Endodermal cell (in vitro differentiated cells): Measurements from ENCODE around the gene NHEJ1. TPM values are rescaled to one million over a fixed set of nuclear protein-coding genes. Genes with fewer than 3 reads are reported as not detected.
A peak's percentile ranks its signal among the peaks of the same experiment; 100 is the strongest.

Source experiments
- DNase-seq: peaks from one replicate; pipeline ENCODE4 v3.0.0-alpha.2; 2017
- H3K27ac ChIP-seq: 2 replicates; pipeline ENCODE4 v1.5.1; 2013; ENCODE audit warnings: mild to moderate bottlenecking, low read depth, low read length, moderate library complexity
- H3K27me3 ChIP-seq: 2 replicates; pipeline ENCODE4 v1.6.1; 2013; ENCODE audit warnings: mild to moderate bottlenecking, low read length, moderate library complexity; ENCODE audit not compliant: insufficient read depth, control insufficient read depth, poor library complexity, severe bottlenecking
- H3K36me3 ChIP-seq: 2 replicates; pipeline ENCODE4 v1.7.0; 2013; ENCODE audit warnings: mild to moderate bottlenecking, low read length, moderate library complexity; ENCODE audit not compliant: control insufficient read depth, insufficient read depth
- H3K4me1 ChIP-seq: one replicate; pipeline ENCODE4 v1.7.0; 2013; ENCODE audit warnings: low read length; ENCODE audit not compliant: control insufficient read depth, insufficient read depth
- H3K4me3 ChIP-seq: 2 replicates; pipeline ENCODE4 v1.5.1; 2013; ENCODE audit warnings: mild to moderate bottlenecking, low read length, moderate library complexity
- H3K9ac ChIP-seq: 2 replicates; pipeline ENCODE4 v1.6.1; 2013; ENCODE audit warnings: mild to moderate bottlenecking, low read length, moderate library complexity; ENCODE audit not compliant: poor library complexity, severe bottlenecking; ENCODE audit errors: extremely low read depth
- H3K9me3 ChIP-seq: 2 replicates; pipeline ENCODE4 v1.6.1; 2013; ENCODE audit warnings: mild to moderate bottlenecking, low read length, moderate library complexity; ENCODE audit not compliant: control insufficient read depth
- H3K27ac Mint-ChIP-seq: 2 replicates; pipeline ENCODE4 v1.8.0; 2020; ENCODE audit warnings: mixed read lengths
- H3K27me3 Mint-ChIP-seq: 2 replicates; pipeline ENCODE4 v1.8.0; 2021; ENCODE audit warnings: mild to moderate bottlenecking, mixed read lengths; ENCODE audit not compliant: insufficient read depth
- H3K36me3 Mint-ChIP-seq: 2 replicates; pipeline ENCODE4 v1.8.0; 2020; ENCODE audit warnings: low read depth, mixed read lengths
- H3K4me1 Mint-ChIP-seq: 2 replicates; pipeline ENCODE4 v1.8.0; 2020; ENCODE audit warnings: mixed read lengths
- H3K4me3 Mint-ChIP-seq: 2 replicates; pipeline ENCODE4 v1.8.0; 2020; ENCODE audit warnings: mild to moderate bottlenecking, moderate library complexity, mixed read lengths
- H3K9me3 Mint-ChIP-seq: 2 replicates; pipeline ENCODE4 v1.8.0; 2020; ENCODE audit warnings: mild to moderate bottlenecking, mixed read lengths
- WGBS, 2 experiments: methylation state at CpG; one replicate each; pipeline versions ENCODE4 v1.1.5 to v1.1.7; 2013; ENCODE audit warnings: missing lambda C conversion rate in 2 of 2, mixed read lengths in 1 of 2; ENCODE audit not compliant: insufficient coverage in 1 of 2, insufficient read length in 1 of 2; 5-methylcytosine and 5-hydroxymethylcytosine counted together
- long read RNA-seq, 4 experiments: library from polyadenylated mRNA in 2 of 4; library from RNA in 1 of 4; library from capped mRNA in 1 of 4; stranded (forward) in 3 of 4; unstranded in 1 of 4; transcript quantifications; one replicate each; pipeline ENCODE4 v2.0.0, GENCODE V29; 2020 to 2021; ENCODE audit warnings: inconsistent platforms in 1 of 4
- polyA plus RNA-seq, 2 experiments: library from polyadenylated mRNA; stranded (reverse); fragments of 50-300 nt; gene quantifications; one replicate each; pipeline ENCODE4 v1.2.3, GENCODE V29; 2013
- total RNA-seq, 2 donors: library from RNA; stranded (reverse); fragmentation: NEBNext Ultra II Directional in 1 of 2; extraction: Animal tissue kit (Norgen Biotek cat#: 25700) in 1 of 2; gene quantifications; 2 replicates in 1 of 2; 3 replicates in 1 of 2; pipeline ENCODE4 v1.2.1, GENCODE V29; 2021
- TF ChIP-seq, protein P1 (sequence below): fragments of 200-600 bp; sonication (generic); conservative IDR thresholded peaks from 2 replicates; pipeline ENCODE4 v1.5.0; 2021; ENCODE audit warnings: antibody characterized with exemption, mild to moderate bottlenecking

NHEJ1 gene, protein sequence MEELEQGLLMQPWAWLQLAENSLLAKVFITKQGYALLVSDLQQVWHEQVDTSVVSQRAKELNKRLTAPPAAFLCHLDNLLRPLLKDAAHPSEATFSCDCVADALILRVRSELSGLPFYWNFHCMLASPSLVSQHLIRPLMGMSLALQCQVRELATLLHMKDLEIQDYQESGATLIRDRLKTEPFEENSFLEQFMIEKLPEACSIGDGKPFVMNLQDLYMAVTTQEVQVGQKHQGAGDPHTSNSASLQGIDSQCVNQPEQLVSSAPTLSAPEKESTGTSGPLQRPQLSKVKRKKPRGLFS
- total RNA-seq: 10 to 100 TPM; 16.2 to 27.4 TPM
- polyA plus RNA-seq (2013, experiment 1 of 2): 23.4 TPM
- polyA plus RNA-seq (2013, experiment 2 of 2): 19.8 TPM
- long read RNA-seq, experiment 1, partial matches to known transcripts: 0 of 2 reads
- long read RNA-seq, experiment 1, other reads (novel, unspliced or antisense): 0 of 2 reads
- long read RNA-seq, experiment 2, transcript NHEJ1-201 (8 exons, 2,094 nt): major isoform, 17 of 22 reads
- long read RNA-seq, experiment 2, partial matches to known transcripts: 0 of 22 reads
- long read RNA-seq, experiment 2, other reads (novel, unspliced or antisense): 5 of 22 reads
- long read RNA-seq, experiment 3, transcript NHEJ1-201 (8 exons, 2,094 nt): major isoform, 93 of 117 reads
- long read RNA-seq, experiment 3, partial matches to known transcripts: 3 of 117 reads
- long read RNA-seq, experiment 3, other reads (novel, unspliced or antisense): 21 of 117 reads
- long read RNA-seq, experiment 4, transcript NHEJ1-201 (8 exons, 2,094 nt): major isoform, 23 of 44 reads
- long read RNA-seq, experiment 4, partial matches to known transcripts: 6 of 44 reads
- long read RNA-seq, experiment 4, other reads (novel, unspliced or antisense): 14 of 44 reads

DNA sequence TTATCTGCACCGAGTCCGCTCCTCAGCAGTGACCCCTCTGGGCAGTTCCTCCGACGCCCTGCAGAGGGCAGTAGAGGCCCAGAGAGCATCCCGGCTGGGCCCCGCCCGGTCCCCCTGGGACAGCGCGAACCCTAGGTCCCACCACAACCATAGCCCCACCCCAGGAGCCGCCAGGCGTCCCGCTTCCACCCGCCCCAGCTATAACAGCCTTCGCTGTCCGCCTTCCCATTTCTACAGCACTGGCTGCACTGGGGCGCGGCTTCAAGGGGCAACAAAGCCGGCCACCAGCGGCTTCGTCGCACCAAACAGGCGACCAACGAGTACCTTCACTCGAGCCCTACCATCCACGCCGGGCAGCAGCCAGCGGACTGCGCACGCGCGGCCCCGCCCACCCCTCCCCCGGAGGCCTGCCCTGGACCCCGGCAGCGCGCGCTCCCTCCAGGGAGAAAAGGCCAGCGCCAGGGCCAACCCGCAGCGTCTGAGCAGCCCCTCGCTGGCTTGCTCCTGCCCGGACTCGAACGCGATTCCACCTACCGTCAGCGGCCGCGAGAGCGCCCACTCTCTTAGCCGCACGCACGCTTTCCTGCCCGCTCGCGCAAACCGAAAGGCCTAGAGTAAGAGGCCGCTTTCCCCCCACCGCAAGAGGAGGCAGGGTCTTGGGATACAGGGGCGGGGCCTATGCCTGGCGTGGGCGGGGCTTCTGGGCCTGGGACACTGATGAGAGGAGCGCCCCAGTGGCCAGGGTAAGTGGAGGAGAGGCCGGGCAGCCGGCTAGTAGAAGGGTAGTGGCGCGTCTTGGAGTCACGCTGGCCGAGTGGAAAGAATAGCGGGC is at the start of gene NHEJ1:
Gene NHEJ1, minus strand, starts transcription at position 630 of the 832 bp plus-strand sequence. CDS start 2,453 bp downstream, outside the sequence.
- Histone ChIP-seq H3K36me3 (peaks cover 13% of the 10 kb centered on the region), H3K4me3 (peak within 1 kb of the TSS; percentile 78), H3K4me1 (peaks cover 5% of the 10 kb centered on the region), H3K27ac (peak within 1 kb of the TSS; percentile 73), H3K27me3 (peaks cover 19% of the 10 kb centered on the region), H3K9ac (peak within 1 kb of the TSS; percentile 53), H3K9me3 (no peaks in the 10 kb centered on the region)
- H3K36me3 Mint-ChIP-seq: peaks cover 9% of the 10 kb centered on the region
- H3K9me3 Mint-ChIP-seq: no peaks in the 10 kb centered on the region
- H3K27me3 Mint-ChIP-seq: peaks cover 25% of the 10 kb centered on the region
- H3K4me1 Mint-ChIP-seq: peaks cover 15% of the 10 kb centered on the region
- TF ChIP-seq, protein P1, sequence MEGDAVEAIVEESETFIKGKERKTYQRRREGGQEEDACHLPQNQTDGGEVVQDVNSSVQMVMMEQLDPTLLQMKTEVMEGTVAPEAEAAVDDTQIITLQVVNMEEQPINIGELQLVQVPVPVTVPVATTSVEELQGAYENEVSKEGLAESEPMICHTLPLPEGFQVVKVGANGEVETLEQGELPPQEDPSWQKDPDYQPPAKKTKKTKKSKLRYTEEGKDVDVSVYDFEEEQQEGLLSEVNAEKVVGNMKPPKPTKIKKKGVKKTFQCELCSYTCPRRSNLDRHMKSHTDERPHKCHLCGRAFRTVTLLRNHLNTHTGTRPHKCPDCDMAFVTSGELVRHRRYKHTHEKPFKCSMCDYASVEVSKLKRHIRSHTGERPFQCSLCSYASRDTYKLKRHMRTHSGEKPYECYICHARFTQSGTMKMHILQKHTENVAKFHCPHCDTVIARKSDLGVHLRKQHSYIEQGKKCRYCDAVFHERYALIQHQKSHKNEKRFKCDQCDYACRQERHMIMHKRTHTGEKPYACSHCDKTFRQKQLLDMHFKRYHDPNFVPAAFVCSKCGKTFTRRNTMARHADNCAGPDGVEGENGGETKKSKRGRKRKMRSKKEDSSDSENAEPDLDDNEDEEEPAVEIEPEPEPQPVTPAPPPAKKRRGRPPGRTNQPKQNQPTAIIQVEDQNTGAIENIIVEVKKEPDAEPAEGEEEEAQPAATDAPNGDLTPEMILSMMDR: peak; percentile 99
- H3K27ac Mint-ChIP-seq: peak within 1 kb of the TSS; percentile 96
- 0% methylated on average over 16 to 70 of the region's 70 CpGs for WGBS, 2 experiments
- peak within 1 kb of the TSS; percentile 79 for H3K4me3 Mint-ChIP-seq
- DNase-seq: peak; percentile 99

DNA sequence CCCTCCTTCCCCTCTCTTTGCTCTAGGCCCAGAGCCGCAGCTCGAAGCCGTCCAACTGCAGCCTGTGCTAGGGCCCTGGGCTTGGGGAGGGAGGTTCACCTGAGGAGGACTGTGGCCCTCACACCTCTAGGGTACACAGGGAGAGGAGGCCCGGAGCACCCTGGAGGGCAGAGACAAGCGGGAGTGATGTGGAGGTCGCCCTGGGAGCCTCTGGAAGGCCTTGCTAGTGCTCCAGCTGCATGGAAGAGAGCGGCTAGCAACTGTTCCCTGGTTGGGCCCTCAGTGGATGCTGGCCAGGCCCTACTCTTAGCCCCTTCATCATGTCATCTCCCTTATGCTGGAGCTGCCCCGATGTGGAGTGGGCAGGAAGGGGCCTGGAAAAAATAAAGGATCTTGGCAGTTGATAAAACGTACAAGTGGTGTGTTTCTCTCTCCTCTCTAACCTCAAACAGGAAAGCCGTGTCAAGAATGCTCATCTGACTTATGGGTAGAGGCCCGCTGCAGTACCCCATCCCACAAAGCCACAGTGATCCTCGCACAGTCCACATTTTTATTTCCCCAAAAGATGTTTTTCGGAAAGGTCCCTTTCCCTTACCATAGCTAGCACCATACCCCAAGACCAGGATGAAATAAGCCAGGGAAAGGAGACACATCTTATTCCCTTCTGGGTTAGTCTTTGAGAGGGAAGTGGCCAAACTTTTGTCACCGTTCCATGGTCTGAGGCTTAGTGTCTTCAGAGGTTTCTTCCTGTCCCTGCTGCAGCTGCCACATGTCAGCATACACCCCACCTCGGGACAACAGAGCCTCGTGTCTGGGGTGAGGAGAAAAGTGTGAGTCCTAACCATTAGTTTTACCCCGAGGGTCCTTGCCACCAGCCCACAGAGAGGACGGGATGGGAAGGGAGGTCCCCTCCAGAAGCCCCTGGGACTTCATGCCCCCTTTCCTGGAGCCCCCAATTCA is 48.9 kb upstream of the NHEJ1 start:
- H3K4me3 ChIP-seq: no peak overlapping the region
- Mint-ChIP-seq H3K36me3 (peaks cover 44% of the 10 kb centered on the region), H3K4me1 (peaks cover 6% of the 10 kb centered on the region), H3K27me3 (peaks cover 2% of the 10 kb centered on the region), H3K4me3 (no peak overlapping the region), H3K27ac (no peak overlapping the region), H3K9me3 (peaks cover 1% of the 10 kb centered on the region)
- H3K27ac ChIP-seq: no peak overlapping the region
- no peak for DNase-seq
- TF ChIP-seq, protein P1: no peak
- no peaks in the 10 kb centered on the region for H3K4me1 ChIP-seq
- H3K36me3 ChIP-seq: peaks cover 54% of the 10 kb centered on the region
- 92 to 95% methylated on average over 11 to 18 of the region's 18 CpGs for WGBS, 2 experiments
- H3K9ac ChIP-seq: no peak overlapping the region
- no peaks in the 10 kb centered on the region for H3K9me3 ChIP-seq
- no peaks in the 10 kb centered on the region for H3K27me3 ChIP-seq
